HepG2 (cell line): ENCODE results near the gene NAT14. TPM values are rescaled to one million over a fixed set of nuclear protein-coding genes. Genes with fewer than 3 reads are reported as not detected.

ENCODE experiments used
- CENPBD1 ChIP-seq: sonication (generic); formaldehyde crosslinking; IDR thresholded peaks from 2 replicates; pipeline ENCODE4 v1.8.0; 2022; ENCODE audit warnings: missing genetic modification reagents, low read depth, mild to moderate bottlenecking, borderline replicate concordance
- EP300 ChIP-seq, 3 experiments: sonication (generic) in 1 of 3; formaldehyde crosslinking in 1 of 3; IDR thresholded peaks; 2 replicates each; pipeline versions ENCODE4 v1.5.1 to v1.6.1; 2011 to 2020; ENCODE audit warnings: low read depth in 2 of 3, low read length in 2 of 3, borderline replicate concordance in 1 of 3, improper control_type of control experiment in 1 of 3, mild to moderate bottlenecking in 1 of 3, missing genetic modification reagents in 1 of 3, moderate library complexity in 1 of 3
- FUBP1 ChIP-seq: sonication (generic); formaldehyde crosslinking; IDR thresholded peaks from 2 replicates; pipeline ENCODE4 v1.5.1; 2020; ENCODE audit warnings: missing genetic modification reagents, mild to moderate bottlenecking, borderline replicate concordance
- HOXA5 ChIP-seq: sonication (generic); formaldehyde crosslinking; IDR thresholded peaks from 2 replicates; pipeline ENCODE4 v1.4.0; 2020; ENCODE audit warnings: missing genetic modification reagents
- HOXA7 ChIP-seq: sonication (generic); formaldehyde crosslinking; IDR thresholded peaks from 2 replicates; pipeline ENCODE4 v1.8.1; 2022; ENCODE audit warnings: mild to moderate bottlenecking, missing genetic modification reagents, moderate library complexity
- STAT6 ChIP-seq: sonication (generic); formaldehyde crosslinking; IDR thresholded peaks from 2 replicates; pipeline ENCODE4 v1.4.0; 2020; ENCODE audit warnings: missing genetic modification reagents, mild to moderate bottlenecking, borderline replicate concordance
- ZBTB33 ChIP-seq: sonication (generic); formaldehyde crosslinking; IDR thresholded peaks from 2 replicates; pipeline ENCODE4 v1.4.0; 2020; ENCODE audit warnings: missing genetic modification reagents
- ZFP36 ChIP-seq: fragments of 150-350 bp; IDR thresholded peaks from 2 replicates; pipeline ENCODE4 v1.6.1; 2018; ENCODE audit warnings: borderline replicate concordance, low read length, low read depth; ENCODE audit not compliant: partially characterized antibody
- ZNF512B ChIP-seq: sonication (generic); formaldehyde crosslinking; IDR thresholded peaks from 2 replicates; pipeline ENCODE4 v1.5.1; 2020; ENCODE audit warnings: missing genetic modification reagents, mild to moderate bottlenecking, borderline replicate concordance
- ZNF652 ChIP-seq: IDR thresholded peaks from 2 replicates; pipeline ENCODE4 v1.6.1; 2016; ENCODE audit warnings: low read depth, borderline replicate concordance
- ZNF691 ChIP-seq: sonication (generic); formaldehyde crosslinking; IDR thresholded peaks from 2 replicates; pipeline ENCODE4 v1.4.0; 2020; ENCODE audit warnings: missing genetic modification reagents, low read depth, mild to moderate bottlenecking, borderline replicate concordance
- ZUFSP ChIP-seq: sonication (generic); formaldehyde crosslinking; IDR thresholded peaks from 2 replicates; pipeline ENCODE4 v1.9.0; 2021; ENCODE audit warnings: missing genetic modification reagents, mild to moderate bottlenecking, borderline replicate concordance
- polyA plus RNA-seq, 8 experiments: library from polyadenylated mRNA; depleted of rRNA in 3 of 8; stranded (reverse) in 7 of 8; unstranded in 1 of 8; fragments of >200 nt; fragmentation: Illumina TruSeq in 4 of 8; extraction: Trizol in 4 of 8; gene quantifications; 2 replicates each; pipeline versions ENCODE4 v1.2.1 to v1.2.3, GENCODE V29; 2011 to 2016; ENCODE audit warnings: low read depth in 4 of 8, missing spikeins in 1 of 8, mixed read lengths in 1 of 8; ENCODE audit not compliant: insufficient read depth in 1 of 8
- total RNA-seq, 5 experiments: library from RNA; depleted of rRNA; stranded (reverse); fragments of >200 nt; fragmentation: Illumina TruSeq; extraction: Trizol; gene quantifications; 2 replicates each; pipeline ENCODE4 v1.2.3, GENCODE V29; 2016; ENCODE audit warnings: low read depth in 1 of 5

The NAT14 gene
- total and polyA plus RNA-seq, 2 of the 13 experiments (the other 11 are each of a cell fraction or from before 2014, with no cell fraction given) = 20.7 to 22.3 TPM

- TF ChIP-seq ZUFSP (CRISPR knock-in tag) (no peak), EP300 (IDR thresholded peaks at IDR 0.05; ENCODE audit: low read depth in 2 of 2, low read length in 2 of 2) (peak in 1 of 2 experiments; percentile 12; a peak in 1 of 4 replicates), EP300 (CRISPR knock-in tag; IDR thresholded peaks at IDR 0.05; ENCODE audit: borderline replicate concordance) (no peak; the same call in 1 of the 2 replicates), STAT6 (no peak), ZNF512B (no peak), ZNF652 (CRISPR knock-in tag) (no peak), CENPBD1 (CRISPR knock-in tag) (no peak), HOXA5 (CRISPR knock-in tag) (0 out of 2 replicates have a peak, but pooled peaks have one; percentile 33), ZFP36 (no peak), FUBP1 (CRISPR knock-in tag) (no peak), ZBTB33 (CRISPR knock-in tag) (peak; percentile 40; the same call in 1 of the 2 replicates), HOXA7 (CRISPR knock-in tag) (no peak), ZNF691 (CRISPR knock-in tag) (no peak)
Measured at GRCh38 chr19:55467236-55468053, 17.5 kb upstream of the NAT14 start (continued).
